BE2C (cell line): ENCODE measurements around the gene BMF.

Source experiments
- DNase-seq: peaks from one replicate; pipeline ENCODE4 v3.0.0-alpha.2; 2020
- H3K27me3 ChIP-seq: fragments of 250-450 bp; sonication (Bioruptor Pico); 2 replicates; pipeline ENCODE4 v1.5.1; 2020; ENCODE audit warnings: mild to moderate bottlenecking
- H3K36me3 ChIP-seq: fragments of 250-450 bp; sonication (Bioruptor Pico); 2 replicates; pipeline ENCODE4 v1.5.1; 2020; ENCODE audit warnings: mild to moderate bottlenecking
- H3K4me1 ChIP-seq: fragments of 250-450 bp; sonication (Bioruptor Pico); 2 replicates; pipeline ENCODE4 v1.5.1; 2020
- H3K4me3 ChIP-seq: 2 replicates; pipeline ENCODE4 v1.5.1; 2011; ENCODE audit warnings: low read depth, low read length
- H3K9me3 ChIP-seq: fragments of 250-450 bp; sonication (Bioruptor Pico); 2 replicates; pipeline ENCODE4 v1.5.1; 2020
- TF ChIP-seq, protein P1 (sequence below): IDR thresholded peaks from 2 replicates; pipeline ENCODE4 v1.5.1; 2012; ENCODE audit warnings: mild to moderate bottlenecking, low read depth, low read length

Gene BMF

DNA sequence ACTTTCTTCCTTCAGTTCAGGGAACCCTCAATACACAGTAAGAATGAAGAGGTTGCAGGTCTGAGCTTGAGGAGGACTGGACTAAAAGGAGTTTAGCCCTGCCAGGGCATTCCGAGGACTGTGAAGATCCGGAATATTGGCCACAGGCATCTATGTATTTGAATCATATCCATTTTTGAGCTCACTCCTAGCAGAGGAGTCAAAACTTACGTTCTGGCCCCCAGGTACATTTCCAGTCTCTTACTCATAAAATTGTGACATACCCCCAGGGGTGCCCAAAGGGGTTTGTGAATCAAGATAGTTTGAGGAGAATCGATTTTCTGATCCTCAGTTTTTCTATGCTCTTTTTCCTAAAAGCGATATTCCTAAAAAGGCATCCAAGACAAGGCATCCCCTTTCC is 42.1 kb downstream of the BMF start:
- peaks cover 38% of the 10 kb centered on the region for H3K4me1 ChIP-seq

DNA sequence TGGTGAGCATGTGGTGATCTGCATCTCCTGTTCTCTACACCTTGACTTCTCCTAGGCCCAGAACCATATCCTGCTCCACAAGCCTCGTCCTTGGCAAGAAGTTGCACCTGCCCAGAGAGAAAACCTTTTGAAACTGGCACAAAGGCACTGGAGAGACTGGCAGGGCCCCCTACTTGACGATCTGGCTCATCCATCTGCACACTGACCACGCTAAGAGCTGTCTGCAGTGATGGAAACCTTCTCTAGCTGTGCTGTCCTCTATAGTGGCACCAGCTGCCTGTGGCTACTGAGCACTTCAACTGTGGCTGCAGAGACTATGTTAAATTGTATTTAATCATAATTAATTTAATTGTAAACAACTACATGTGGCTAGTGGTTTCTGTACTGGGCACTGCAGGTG is 43.5 kb downstream of the BMF start:
- Histone ChIP-seq H3K4me3 (no peak overlapping the region), H3K27me3 (no peaks in the 10 kb centered on the region), H3K4me1 (peaks cover 37% of the 10 kb centered on the region), H3K9me3 (no peaks in the 10 kb centered on the region), H3K36me3 (no peaks in the 10 kb centered on the region)
- peak; percentile 41 for DNase-seq
- TF ChIP-seq, protein P1, sequence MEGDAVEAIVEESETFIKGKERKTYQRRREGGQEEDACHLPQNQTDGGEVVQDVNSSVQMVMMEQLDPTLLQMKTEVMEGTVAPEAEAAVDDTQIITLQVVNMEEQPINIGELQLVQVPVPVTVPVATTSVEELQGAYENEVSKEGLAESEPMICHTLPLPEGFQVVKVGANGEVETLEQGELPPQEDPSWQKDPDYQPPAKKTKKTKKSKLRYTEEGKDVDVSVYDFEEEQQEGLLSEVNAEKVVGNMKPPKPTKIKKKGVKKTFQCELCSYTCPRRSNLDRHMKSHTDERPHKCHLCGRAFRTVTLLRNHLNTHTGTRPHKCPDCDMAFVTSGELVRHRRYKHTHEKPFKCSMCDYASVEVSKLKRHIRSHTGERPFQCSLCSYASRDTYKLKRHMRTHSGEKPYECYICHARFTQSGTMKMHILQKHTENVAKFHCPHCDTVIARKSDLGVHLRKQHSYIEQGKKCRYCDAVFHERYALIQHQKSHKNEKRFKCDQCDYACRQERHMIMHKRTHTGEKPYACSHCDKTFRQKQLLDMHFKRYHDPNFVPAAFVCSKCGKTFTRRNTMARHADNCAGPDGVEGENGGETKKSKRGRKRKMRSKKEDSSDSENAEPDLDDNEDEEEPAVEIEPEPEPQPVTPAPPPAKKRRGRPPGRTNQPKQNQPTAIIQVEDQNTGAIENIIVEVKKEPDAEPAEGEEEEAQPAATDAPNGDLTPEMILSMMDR = no peak

More for the DNA sequence above, 42.1 kb downstream of the BMF start:
- Histone ChIP-seq H3K36me3 (no peaks in the 10 kb centered on the region), H3K27me3 (no peaks in the 10 kb centered on the region), H3K4me3 (no peak overlapping the region), H3K9me3 (no peaks in the 10 kb centered on the region)
- DNase-seq = no peak
- TF ChIP-seq, protein P1 = no peak

DNA sequence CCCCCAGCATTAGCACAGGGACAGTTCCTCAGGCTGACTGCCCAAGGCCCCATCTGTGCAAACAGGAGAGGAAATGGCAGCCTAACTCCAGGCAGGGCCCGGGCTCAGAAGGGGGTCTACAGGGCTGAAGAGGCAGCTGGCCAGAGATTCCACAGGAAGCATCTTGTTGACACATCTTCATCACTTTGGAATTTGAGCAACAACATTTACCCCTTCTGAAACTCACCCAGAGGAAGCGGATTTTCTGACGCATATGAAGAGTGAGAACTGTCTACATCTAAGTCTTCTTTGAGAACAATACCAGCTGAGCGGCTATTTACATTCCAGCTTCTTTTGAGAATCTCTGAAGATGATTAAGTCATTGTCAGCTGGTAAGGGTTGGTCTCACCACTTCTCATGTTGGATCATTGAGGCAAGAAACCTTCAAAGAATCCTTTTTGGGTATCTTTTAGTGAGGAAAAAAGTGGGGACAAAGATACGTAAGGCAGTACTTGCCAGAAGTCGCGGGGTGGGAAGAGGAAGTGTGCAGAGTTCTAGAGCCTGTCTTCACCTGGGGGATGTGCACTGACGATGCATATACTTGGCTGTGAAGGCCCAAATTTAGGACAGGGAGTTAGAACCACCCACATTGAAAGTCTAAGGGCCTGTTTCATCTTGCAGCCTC is 44.3 kb downstream of the BMF start:
- TF ChIP-seq, protein P1 = no peak
- peaks cover 29% of the 10 kb centered on the region for H3K4me1 ChIP-seq
- no peaks in the 10 kb centered on the region for H3K9me3 ChIP-seq
- DNase-seq = no peak
- H3K4me3 ChIP-seq = no peak overlapping the region
- H3K27me3 ChIP-seq = no peaks in the 10 kb centered on the region
- no peaks in the 10 kb centered on the region for H3K36me3 ChIP-seq

DNA sequence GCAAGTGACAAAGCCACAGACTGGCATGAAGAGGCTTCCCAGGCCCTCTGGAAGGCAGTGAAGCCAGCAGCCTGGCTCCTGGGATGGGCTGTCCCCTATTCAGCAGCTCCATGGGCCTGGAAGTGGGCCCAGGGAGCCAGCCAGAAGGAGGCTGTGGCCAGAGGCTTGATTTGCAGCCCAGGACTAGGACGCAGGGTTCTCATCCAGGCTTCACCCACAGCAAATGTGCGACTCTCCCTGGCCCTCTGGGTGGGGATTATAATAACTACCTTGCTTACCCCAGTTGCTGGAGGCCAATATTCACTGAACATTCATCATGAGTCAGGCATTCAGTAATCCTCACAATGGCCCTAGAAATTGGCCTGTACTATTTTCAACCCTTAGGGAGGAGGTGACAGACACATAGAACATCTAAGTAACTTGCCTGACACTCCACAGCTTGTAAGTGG is 45.1 kb downstream of the BMF start:
- no peak for DNase-seq
- TF ChIP-seq, protein P1 = no peak
- H3K9me3 ChIP-seq = no peaks in the 10 kb centered on the region
- H3K36me3 ChIP-seq = no peaks in the 10 kb centered on the region
- H3K4me1 ChIP-seq = peaks cover 25% of the 10 kb centered on the region
- no peak overlapping the region for H3K4me3 ChIP-seq
- no peaks in the 10 kb centered on the region for H3K27me3 ChIP-seq

DNA sequence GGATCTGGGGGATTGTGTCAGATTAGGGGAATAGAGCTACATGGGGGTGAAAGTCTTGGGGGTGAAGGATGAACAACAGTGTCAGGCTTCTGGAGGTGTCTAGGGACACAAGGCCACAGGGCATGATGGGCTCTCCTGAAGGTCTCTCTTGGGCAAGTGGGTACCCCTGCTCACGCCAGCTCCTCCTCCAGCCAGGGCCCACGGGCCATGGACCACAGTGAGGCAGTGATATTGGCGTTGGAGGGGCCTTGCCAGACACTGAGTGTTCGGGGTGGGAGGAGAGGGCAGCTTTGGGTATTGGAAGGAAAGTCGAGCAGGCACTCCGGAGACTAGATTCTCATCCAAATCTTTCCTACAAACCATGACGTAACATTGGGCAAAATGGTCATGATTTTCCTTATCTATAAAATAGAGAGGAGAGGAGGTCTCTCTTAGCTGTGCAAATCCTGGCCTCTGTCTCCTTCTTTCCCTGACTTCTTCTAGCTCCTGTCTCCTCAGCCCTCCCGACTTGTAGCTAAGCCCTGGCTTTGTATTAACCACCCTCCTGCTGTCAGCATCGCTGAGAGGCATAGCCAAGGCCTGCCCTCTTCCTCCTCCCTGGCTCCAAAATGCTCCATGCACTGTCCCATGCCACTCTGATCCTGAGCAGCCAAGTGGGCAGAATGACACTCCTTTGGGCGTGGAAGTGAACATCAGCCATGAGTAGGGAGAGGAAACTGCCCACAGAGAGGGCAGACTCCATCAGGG is 45.7 kb downstream of the BMF start:
- TF ChIP-seq, protein P1 = no peak
- Histone ChIP-seq H3K27me3 (no peaks in the 10 kb centered on the region), H3K9me3 (no peaks in the 10 kb centered on the region), H3K4me3 (no peak overlapping the region), H3K4me1 (peaks cover 23% of the 10 kb centered on the region), H3K36me3 (no peaks in the 10 kb centered on the region)
- no peak for DNase-seq

DNA sequence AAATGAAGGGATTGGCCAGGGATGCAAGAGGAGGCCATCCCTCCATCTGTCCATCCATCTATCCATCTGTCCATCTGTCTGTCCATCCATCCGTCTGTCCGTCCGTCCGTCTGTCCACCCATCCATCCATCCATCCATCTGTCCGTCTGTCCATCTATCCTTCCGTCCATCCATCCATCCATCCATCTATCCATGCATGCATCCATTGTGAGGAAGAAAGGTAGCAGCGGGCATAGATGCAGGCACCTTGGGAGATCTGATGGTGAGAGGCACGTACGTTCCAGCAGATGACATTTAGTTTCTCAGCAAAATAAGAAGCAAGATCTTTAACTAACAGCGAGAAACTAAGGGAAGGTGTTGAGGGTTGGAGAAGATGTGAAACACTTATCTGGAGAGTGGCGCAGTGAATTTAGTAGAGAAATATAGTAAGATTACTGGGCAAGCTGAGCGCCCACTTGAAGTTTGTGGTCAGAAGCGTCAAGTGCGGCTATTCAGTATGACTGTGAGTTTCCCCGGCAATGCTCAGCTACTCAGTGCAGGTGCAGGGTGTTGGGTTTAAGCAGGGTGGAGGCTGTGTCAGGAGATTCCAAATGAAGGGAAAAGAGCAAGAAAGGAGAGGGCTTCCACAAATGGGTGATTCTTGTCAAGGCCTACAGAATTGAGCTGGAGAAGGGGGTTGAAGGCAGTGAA is 47.3 kb downstream of the BMF start:
- Histone ChIP-seq H3K27me3 (no peaks in the 10 kb centered on the region), H3K36me3 (no peaks in the 10 kb centered on the region), H3K4me3 (no peak overlapping the region), H3K4me1 (peaks cover 14% of the 10 kb centered on the region), H3K9me3 (no peaks in the 10 kb centered on the region)
- DNase-seq = no peak
- TF ChIP-seq, protein P1 = no peak
